ENCODE data around the gene SVOP.

SVOP gene

GRCh38 chr12:108899145-108899544 lies 121.7 kb downstream of the SVOP start:
- Histone ChIP-seq H3K9me3 (ENCODE audit: severe bottlenecking) (no peaks in the 10 kb centered on the region), H3K27me3 (ENCODE audit: insufficient read depth, poor library complexity, severe bottlenecking) (no peaks in the 10 kb centered on the region), H3K4me3 (ENCODE audit: severe bottlenecking) (no peak overlapping the region), H3K36me3 (ENCODE audit: low read depth) (no peaks in the 10 kb centered on the region), H3K4me1 (ENCODE audit: insufficient read depth, poor library complexity, severe bottlenecking) (no peaks in the 10 kb centered on the region), H3K27ac (ENCODE audit: poor library complexity, severe bottlenecking) (no peak overlapping the region)
- DNase-seq (ENCODE audit: low spot score) (no peak), ATAC-seq (ENCODE audit: low read depth) (no peak)
- TF ChIP-seq CTCF (IDR thresholded peaks at IDR 0.05; ENCODE audit: poor library complexity, severe bottlenecking) = no peak

- ATAC-seq (ENCODE audit: low read depth) = no peak
- H3K4me3 ChIP-seq (ENCODE audit: severe bottlenecking) = no peak overlapping the region
- no peak overlapping the region for H3K27ac ChIP-seq (ENCODE audit: poor library complexity, severe bottlenecking)
- no peak for DNase-seq (ENCODE audit: low spot score)
- no peaks in the 10 kb centered on the region for H3K27me3 ChIP-seq (ENCODE audit: insufficient read depth, poor library complexity, severe bottlenecking)
- no peaks in the 10 kb centered on the region for H3K36me3 ChIP-seq (ENCODE audit: low read depth)
- TF ChIP-seq CTCF (IDR thresholded peaks at IDR 0.05; ENCODE audit: poor library complexity, severe bottlenecking) = no peak
- H3K9me3 ChIP-seq (ENCODE audit: severe bottlenecking) = no peaks in the 10 kb centered on the region
- H3K4me1 ChIP-seq (ENCODE audit: insufficient read depth, poor library complexity, severe bottlenecking) = no peaks in the 10 kb centered on the region
Observed at GRCh38 chr12:108896817-108897216, 124.1 kb downstream of the SVOP start.

GRCh38 chr12:108896336-108896735 lies 124.5 kb downstream of the SVOP start:
- no peaks in the 10 kb centered on the region for H3K4me1 ChIP-seq (ENCODE audit: insufficient read depth, poor library complexity, severe bottlenecking)
- no peak for TF ChIP-seq CTCF (IDR thresholded peaks at IDR 0.05; ENCODE audit: poor library complexity, severe bottlenecking)
- H3K9me3 ChIP-seq (ENCODE audit: severe bottlenecking) = no peaks in the 10 kb centered on the region
- no peak for DNase-seq (ENCODE audit: low spot score)
- no peaks in the 10 kb centered on the region for H3K36me3 ChIP-seq (ENCODE audit: low read depth)
- ATAC-seq (ENCODE audit: low read depth) = no peak
- H3K27ac ChIP-seq (ENCODE audit: poor library complexity, severe bottlenecking) = no peak overlapping the region
- H3K27me3 ChIP-seq (ENCODE audit: insufficient read depth, poor library complexity, severe bottlenecking) = no peaks in the 10 kb centered on the region
- no peak overlapping the region for H3K4me3 ChIP-seq (ENCODE audit: severe bottlenecking)

- Histone ChIP-seq H3K9me3 (ENCODE audit: severe bottlenecking) (no peaks in the 10 kb centered on the region), H3K4me1 (ENCODE audit: insufficient read depth, poor library complexity, severe bottlenecking) (no peaks in the 10 kb centered on the region), H3K27me3 (ENCODE audit: insufficient read depth, poor library complexity, severe bottlenecking) (no peaks in the 10 kb centered on the region), H3K4me3 (ENCODE audit: severe bottlenecking) (no peak overlapping the region), H3K36me3 (ENCODE audit: low read depth) (no peaks in the 10 kb centered on the region), H3K27ac (ENCODE audit: poor library complexity, severe bottlenecking) (no peak overlapping the region)
- TF ChIP-seq CTCF (IDR thresholded peaks at IDR 0.05; ENCODE audit: poor library complexity, severe bottlenecking) = no peak
- no peak for DNase-seq (ENCODE audit: low spot score)
- ATAC-seq (ENCODE audit: low read depth) = no peak
Observed at GRCh38 chr12:108895220-108895802, 125.6 kb downstream of the SVOP start.

- DNase-seq (ENCODE audit: low spot score) (no peak), ATAC-seq (ENCODE audit: low read depth) (no peak)
- TF ChIP-seq CTCF (IDR thresholded peaks at IDR 0.05; ENCODE audit: poor library complexity, severe bottlenecking) = no peak
- Histone ChIP-seq H3K27me3 (ENCODE audit: insufficient read depth, poor library complexity, severe bottlenecking) (no peaks in the 10 kb centered on the region), H3K9me3 (ENCODE audit: severe bottlenecking) (no peaks in the 10 kb centered on the region), H3K27ac (ENCODE audit: poor library complexity, severe bottlenecking) (no peak overlapping the region), H3K36me3 (ENCODE audit: low read depth) (no peaks in the 10 kb centered on the region), H3K4me1 (ENCODE audit: insufficient read depth, poor library complexity, severe bottlenecking) (no peaks in the 10 kb centered on the region), H3K4me3 (ENCODE audit: severe bottlenecking) (no peak overlapping the region)
Observed at GRCh38 chr12:108890208-108890607, 130.7 kb downstream of the SVOP start.

Measured in RWPE2 (cell line).